Uterus (tissue), 4 donors: ENCODE measurements around the gene LUM. TPM values are rescaled to one million over a fixed set of nuclear protein-coding genes. Genes with fewer than 3 reads are reported as not detected.

Experiments used
- DNase-seq, 2 donors: peaks; one replicate each; pipeline ENCODE4 v3.0.0-alpha.2; 2019 to 2020
- H3K27ac ChIP-seq, 2 donors: fragments of 200-600 bp; sonication (generic); 1 replicate in 1 of 2; 2 replicates in 1 of 2; pipeline ENCODE4 v1.5.1; 2016 to 2018
- H3K27me3 ChIP-seq, 2 donors: fragments of 200-600 bp; sonication (generic); one replicate each; pipeline ENCODE4 v1.5.1; 2018 to 2019; ENCODE audit warnings: control low read depth in 1 of 2
- H3K36me3 ChIP-seq, 2 donors: fragments of 200-600 bp; sonication (generic); one replicate each; pipeline ENCODE4 v1.5.1; 2019; ENCODE audit warnings: control low read depth in 1 of 2
- H3K4me1 ChIP-seq, 2 donors: fragments of 200-600 bp; sonication (generic); one replicate each; pipeline ENCODE4 v1.5.1; 2018 to 2019; ENCODE audit warnings: control low read depth in 1 of 2
- H3K4me3 ChIP-seq, 2 donors: fragments of 200-600 bp; sonication (generic); 1 replicate in 1 of 2; 2 replicates in 1 of 2; pipeline ENCODE4 v1.5.1; 2018 to 2019; ENCODE audit warnings: mild to moderate bottlenecking in 1 of 2
- H3K9me3 ChIP-seq, 2 donors: fragments of 200-600 bp; sonication (generic); one replicate each; pipeline ENCODE4 v1.5.1; 2019; ENCODE audit warnings: control low read depth in 1 of 2
- POLR2A ChIP-seq, 2 donors: fragments of 450-650 bp; IDR thresholded peaks; one replicate each; pipeline ENCODE4 v1.6.1; 2016; ENCODE audit warnings: antibody characterized with exemption in 2 of 2, mild to moderate bottlenecking in 1 of 2, moderate library complexity in 1 of 2
- intact Hi-C: fragments of 100-400 bp; cut with DNase I; formaldehyde crosslinking; loops from one replicate; pipeline ENCODE4 v1.15.1; 2023; ENCODE audit warnings: low total_unique reads
- total RNA-seq, 4 donors: library from RNA; depleted of rRNA in 3 of 4; stranded (reverse); fragments of >200 nt in 3 of 4; gene quantifications; one replicate each; pipeline versions ENCODE4 v1.1.0 to v1.2.4, GENCODE V29; 2014 to 2023
- TF ChIP-seq, protein P1 (sequence below), 4 experiments: fragments of 200-600 bp in 2 of 4; fragments of 450-650 bp in 2 of 4; sonication (generic) in 2 of 4; IDR thresholded peaks; one replicate each; pipeline ENCODE4 v1.5.1; 2016 to 2019; ENCODE audit warnings: antibody characterized with exemption in 4 of 4, mild to moderate bottlenecking in 2 of 4, moderate library complexity in 1 of 4
- donor health status: DM: yes; HTN: yes; CAD: no.

Gene LUM
- total RNA-seq, 4 donors from 2014 or later = 79.4 to 930 (median 325) TPM

DNA sequence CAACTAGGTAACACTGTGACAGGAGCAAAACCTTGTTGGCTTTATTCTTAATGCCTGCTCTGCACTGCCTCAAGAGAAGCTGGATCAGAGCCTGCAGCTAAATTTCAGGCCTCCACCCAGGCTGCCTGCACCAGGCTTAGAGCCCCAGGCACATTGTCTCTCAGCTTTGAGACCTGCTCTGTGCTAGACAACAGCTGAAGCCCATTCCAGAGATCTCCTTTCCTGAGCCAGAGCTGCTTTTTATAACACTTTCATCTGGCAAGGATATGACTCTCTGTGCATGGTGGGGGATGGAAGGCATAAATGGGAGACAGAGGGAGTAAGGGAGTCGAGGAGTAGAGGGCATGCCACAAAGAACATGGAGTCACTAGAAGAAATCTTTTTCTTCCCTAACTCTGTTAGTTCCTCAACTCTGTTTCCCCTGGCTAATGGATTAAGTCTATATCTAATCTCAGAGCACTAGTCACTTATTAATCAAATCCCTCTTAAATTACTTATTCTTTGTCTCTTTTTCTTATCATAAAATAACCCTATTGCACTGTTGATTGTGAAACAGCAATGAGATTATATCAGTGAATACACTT is 27.1 kb upstream of the LUM start:
- Histone ChIP-seq H3K4me3 (no peak overlapping the region), H3K36me3 (no peaks in the 10 kb centered on the region), H3K27me3 (no peaks in the 10 kb centered on the region), H3K4me1 (peaks cover 0 to 21% of the 10 kb centered on the region in 2 donors), H3K27ac (peak overlapping the region; percentile 77 to 87), H3K9me3 (no peaks in the 10 kb centered on the region)
- intact Hi-C loops = no loop called here
- DNase-seq = peak; percentile 29 to 37
- TF ChIP-seq POLR2A (IDR thresholded peaks at IDR 0.05) = no peak
- TF ChIP-seq, protein P1, sequence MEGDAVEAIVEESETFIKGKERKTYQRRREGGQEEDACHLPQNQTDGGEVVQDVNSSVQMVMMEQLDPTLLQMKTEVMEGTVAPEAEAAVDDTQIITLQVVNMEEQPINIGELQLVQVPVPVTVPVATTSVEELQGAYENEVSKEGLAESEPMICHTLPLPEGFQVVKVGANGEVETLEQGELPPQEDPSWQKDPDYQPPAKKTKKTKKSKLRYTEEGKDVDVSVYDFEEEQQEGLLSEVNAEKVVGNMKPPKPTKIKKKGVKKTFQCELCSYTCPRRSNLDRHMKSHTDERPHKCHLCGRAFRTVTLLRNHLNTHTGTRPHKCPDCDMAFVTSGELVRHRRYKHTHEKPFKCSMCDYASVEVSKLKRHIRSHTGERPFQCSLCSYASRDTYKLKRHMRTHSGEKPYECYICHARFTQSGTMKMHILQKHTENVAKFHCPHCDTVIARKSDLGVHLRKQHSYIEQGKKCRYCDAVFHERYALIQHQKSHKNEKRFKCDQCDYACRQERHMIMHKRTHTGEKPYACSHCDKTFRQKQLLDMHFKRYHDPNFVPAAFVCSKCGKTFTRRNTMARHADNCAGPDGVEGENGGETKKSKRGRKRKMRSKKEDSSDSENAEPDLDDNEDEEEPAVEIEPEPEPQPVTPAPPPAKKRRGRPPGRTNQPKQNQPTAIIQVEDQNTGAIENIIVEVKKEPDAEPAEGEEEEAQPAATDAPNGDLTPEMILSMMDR (IDR thresholded peaks at IDR 0.05) = no peak

DNA sequence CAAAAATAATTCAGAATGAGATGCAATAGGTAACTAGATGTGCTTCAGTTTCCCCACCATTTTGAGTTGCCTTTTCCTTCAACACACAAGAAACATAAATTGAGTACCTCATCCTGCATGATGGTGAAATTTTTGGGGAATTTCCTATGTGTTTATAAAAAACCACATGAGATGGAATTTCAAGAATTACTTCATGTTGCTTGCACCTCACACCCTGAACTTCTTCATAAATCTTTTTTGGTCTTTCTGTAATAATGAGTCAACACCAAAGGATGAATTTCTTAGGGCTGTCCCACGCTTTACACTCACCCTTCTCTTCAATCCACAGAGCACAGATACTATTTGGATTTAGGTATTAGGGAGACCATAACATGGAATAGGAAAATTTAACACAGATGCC is 22.6 kb upstream of the LUM start:
- H3K4me1 ChIP-seq = no peaks in the 10 kb centered on the region
- H3K9me3 ChIP-seq = no peaks in the 10 kb centered on the region
- H3K4me3 ChIP-seq = no peak overlapping the region
- no peaks in the 10 kb centered on the region for H3K27me3 ChIP-seq
- H3K36me3 ChIP-seq = no peaks in the 10 kb centered on the region
- TF ChIP-seq, protein P1 (IDR thresholded peaks at IDR 0.05) = no peak
- no peak for TF ChIP-seq POLR2A (IDR thresholded peaks at IDR 0.05)
- no peak for DNase-seq
- H3K27ac ChIP-seq = peak overlapping the region in 1 of 2 donors; percentile 38
- intact Hi-C loops = no loop called here

DNA sequence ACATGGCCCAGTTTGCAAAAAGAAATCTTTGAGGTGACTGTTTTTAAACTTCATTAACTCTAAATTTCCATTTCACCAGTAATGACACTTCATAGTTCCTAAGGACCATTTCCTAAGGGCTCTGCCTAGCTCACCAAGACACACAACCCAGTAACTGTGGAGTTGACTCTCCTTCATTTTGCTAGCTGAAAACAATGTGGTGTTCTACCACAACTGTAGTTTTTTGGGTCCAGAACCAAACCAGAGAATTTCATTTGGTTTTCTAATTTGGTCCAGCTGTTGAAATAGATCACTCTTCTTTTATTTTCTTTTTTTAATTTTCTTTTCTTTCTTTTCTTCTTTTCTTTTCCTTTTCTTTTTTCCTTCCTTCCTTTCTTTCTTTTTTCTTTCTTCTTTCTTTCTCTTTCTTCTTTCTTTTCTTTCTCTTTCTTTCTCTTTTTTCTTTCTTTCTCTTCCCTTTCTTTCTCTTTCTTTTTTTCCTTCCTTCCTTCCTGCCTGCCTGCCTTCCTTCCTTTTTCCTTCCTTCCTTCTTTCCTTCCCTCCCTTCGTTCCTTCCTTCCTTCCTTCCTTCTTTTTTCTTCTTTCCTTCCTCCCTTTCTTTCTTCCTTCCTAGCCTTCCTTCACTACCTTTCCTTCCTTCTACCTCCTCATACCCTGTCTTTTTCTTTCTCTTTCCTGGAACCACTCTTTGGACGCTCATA is 18.5 kb upstream of the LUM start:
- no peaks in the 10 kb centered on the region for H3K36me3 ChIP-seq
- intact Hi-C loops = no loop called here
- no peaks in the 10 kb centered on the region for H3K27me3 ChIP-seq
- H3K9me3 ChIP-seq = no peaks in the 10 kb centered on the region
- H3K4me3 ChIP-seq = no peak overlapping the region
- no peak for TF ChIP-seq POLR2A (IDR thresholded peaks at IDR 0.05)
- TF ChIP-seq, protein P1 (IDR thresholded peaks at IDR 0.05) = no peak
- H3K27ac ChIP-seq = peak overlapping the region in 1 of 2 donors; percentile 33
- DNase-seq = no peak
- no peaks in the 10 kb centered on the region for H3K4me1 ChIP-seq

DNA sequence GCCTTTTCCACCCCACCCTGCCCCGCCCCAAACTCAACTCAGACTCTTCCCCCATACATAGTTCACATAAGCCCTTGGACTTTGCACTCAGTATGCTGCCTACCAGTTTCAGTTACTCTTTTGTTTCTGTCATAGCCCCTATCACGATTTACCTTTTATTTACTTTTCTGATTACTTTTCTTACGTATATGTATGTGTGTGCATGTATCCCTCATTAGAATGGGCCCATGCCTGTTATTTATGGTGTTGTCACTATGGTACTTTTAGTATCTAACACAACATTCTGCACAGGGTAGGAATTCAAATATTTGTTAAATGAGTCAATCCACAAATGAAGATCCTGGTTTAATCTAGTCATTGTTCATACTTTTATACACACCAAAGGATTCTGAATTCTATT is 16.5 kb upstream of the LUM start:
- Histone ChIP-seq H3K4me1 (no peaks in the 10 kb centered on the region), H3K27ac (peak overlapping the region; percentile 71 to 90), H3K9me3 (no peaks in the 10 kb centered on the region), H3K36me3 (no peaks in the 10 kb centered on the region), H3K27me3 (no peaks in the 10 kb centered on the region), H3K4me3 (no peak overlapping the region)
- no peak for DNase-seq
- TF ChIP-seq, protein P1 (IDR thresholded peaks at IDR 0.05) = no peak
- TF ChIP-seq POLR2A (IDR thresholded peaks at IDR 0.05) = no peak
- intact Hi-C loops = no loop called here

DNA sequence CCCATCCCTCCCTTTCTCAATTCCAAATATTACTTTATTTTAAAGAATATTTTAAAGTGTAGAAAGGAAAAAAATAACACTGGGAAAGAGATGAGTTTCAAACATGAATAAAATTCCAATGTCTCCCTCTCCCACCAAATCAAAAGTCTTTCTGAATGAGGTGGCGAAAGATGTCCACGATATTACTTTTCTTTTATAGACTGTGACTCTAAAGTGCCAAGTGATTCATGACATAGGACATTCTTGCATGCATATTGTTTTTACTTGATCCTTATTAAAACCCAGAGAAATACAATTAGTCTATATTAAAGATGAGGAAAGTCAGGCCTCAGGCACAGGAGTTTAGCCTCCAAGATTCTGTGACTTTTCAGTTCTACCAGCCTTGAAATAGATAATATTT is 16.0 kb upstream of the LUM start:
- DNase-seq = no peak

More for the DNA sequence above, 16.0 kb upstream of the LUM start:
- TF ChIP-seq, protein P1 (IDR thresholded peaks at IDR 0.05) = no peak
- TF ChIP-seq POLR2A (IDR thresholded peaks at IDR 0.05) = no peak
- no peaks in the 10 kb centered on the region for H3K9me3 ChIP-seq
- no peaks in the 10 kb centered on the region for H3K36me3 ChIP-seq
- no peaks in the 10 kb centered on the region for H3K27me3 ChIP-seq
- intact Hi-C loops = no loop called here
- peak overlapping the region; percentile 71 to 90 for H3K27ac ChIP-seq
- H3K4me3 ChIP-seq = no peak overlapping the region
- H3K4me1 ChIP-seq = no peaks in the 10 kb centered on the region
